Diencephalon (tissue), 1 donor: ENCODE measurements around the gene STARD9. TPM values are rescaled to one million over a fixed set of nuclear protein-coding genes. Genes with fewer than 3 reads are reported as not detected.

ENCODE experiments used
- total RNA-seq: library from RNA; depleted of rRNA; stranded (reverse); fragments of >200 nt; gene quantifications from one replicate; pipeline ENCODE4 v1.2.3, GENCODE V29; 2014

STARD9 gene
- total RNA-seq: 7.2 TPM

GRCh38 chr15:42575188-42576039 is at the start of gene STARD9:
Gene STARD9 (plus strand): TSS chr15:42575606. CDS start chr15:42575716, 110 bp downstream.

DNA sequence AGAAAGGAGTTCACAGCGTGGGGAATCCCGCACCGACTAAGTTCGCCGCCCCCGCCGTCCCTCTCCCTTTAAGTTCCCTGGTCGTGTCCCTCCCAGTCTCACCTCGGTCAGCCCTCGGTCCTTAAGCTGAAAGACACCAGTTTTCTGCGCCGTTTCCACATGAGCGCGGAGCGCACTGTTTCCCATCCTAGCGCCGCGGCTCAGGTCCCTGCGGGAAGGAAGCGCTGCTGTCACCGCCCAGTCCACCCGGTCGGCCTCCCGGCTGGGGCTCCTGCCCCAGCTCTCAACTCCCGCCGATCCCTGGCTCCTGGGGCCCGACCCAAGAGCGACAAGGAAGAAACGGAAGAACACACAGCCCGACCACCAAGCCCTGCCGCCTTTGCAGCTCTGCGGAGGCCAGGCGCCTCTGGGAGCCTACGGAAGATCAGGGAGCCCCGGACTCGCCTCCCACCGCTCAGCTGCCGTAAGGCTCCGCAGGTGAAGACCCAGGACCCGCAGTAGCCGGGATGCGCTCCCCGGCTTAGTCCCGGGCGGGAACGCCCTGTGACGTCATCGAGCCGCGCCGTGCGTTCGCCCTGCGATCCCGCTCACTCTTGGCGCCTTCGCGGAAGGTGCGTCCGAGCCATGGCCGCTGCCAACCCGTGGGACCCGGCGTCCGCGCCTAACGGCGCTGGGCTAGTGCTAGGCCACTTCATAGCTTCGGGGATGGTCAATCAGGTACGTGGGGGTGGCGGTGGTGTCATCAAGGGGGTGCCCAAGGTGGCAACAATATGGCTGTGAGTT is 27.0 kb upstream of the STARD9 start, which contains the start of the genes HAUS2 and LRRC57:
HAUS2 (plus strand) TSS at position 590 of the 783 bp plus-strand sequence; CDS start at position 625, 35 bp downstream.
LRRC57 (minus strand) TSS at position 545 of the 783 bp plus-strand sequence; CDS start at position 186, 359 bp downstream.

GRCh38 chr15:42736793-42737528 is 161.6 kb downstream of the STARD9 start, which contains the start of gene CDAN1:
Gene CDAN1 (minus strand): TSS chr15:42737128. CDS start chr15:42737102, 26 bp downstream.

Other genes starting within 250 kb of the STARD9 start
- 2.5 TPM for gene CAPN3, start 216.1 kb upstream of the STARD9 start, total RNA-seq
- 63.9 TPM for gene ZNF106, start 84.5 kb upstream of the STARD9 start, total RNA-seq
- 30.2 TPM for gene SNAP23, start 80.0 kb upstream of the STARD9 start, total RNA-seq
- 17.1 TPM for gene LRRC57, start 26.8 kb upstream of the STARD9 start, total RNA-seq
- gene HAUS2, start 26.8 kb upstream of the STARD9 start, total RNA-seq: 47.1 TPM
- 6.7 TPM for gene CDAN1, start 161.5 kb downstream of the STARD9 start, total RNA-seq